ENCODE measurements around the gene EPHB2.

The EPHB2 gene

GRCh38 chr1:22879445-22879844, 168.8 kb downstream of the EPHB2 start:
- Histone ChIP-seq H4K20me1 (ENCODE audit: insufficient read depth, low read length, poor library complexity, severe bottlenecking) (no peaks in the 10 kb centered on the region), H3K36me3 (ENCODE audit: insufficient read depth, low read length) (no peaks in the 10 kb centered on the region), H3K27me3 (ENCODE audit: insufficient read depth, low read length, poor library complexity, severe bottlenecking) (no peaks in the 10 kb centered on the region), H3K4me1 (ENCODE audit: insufficient read depth, low read length, poor library complexity, severe bottlenecking) (no peaks in the 10 kb centered on the region), H3F3A (ENCODE audit: low read depth) (no peaks in the 10 kb centered on the region), H3K9me2 (replicated peaks; ENCODE audit: low read depth, low read length) (no peaks in the 10 kb centered on the region), H3K79me2 (ENCODE audit: insufficient read depth, low read length) (no peaks in the 10 kb centered on the region), H3K9ac (ENCODE audit: low read depth, low read length, poor library complexity, severe bottlenecking) (no peak overlapping the region), H2AFZ (ENCODE audit: low read length) (no peak overlapping the region), H3K9me3 (ENCODE audit: insufficient read depth, low read depth, low read length) (no peaks in the 10 kb centered on the region), H3K4me2 (ENCODE audit: low read depth, low read length, poor library complexity, severe bottlenecking) (no peak overlapping the region), H3K4me3 (ENCODE audit: low read length, poor library complexity, severe bottlenecking) (no peak overlapping the region)
- no peak for TF ChIP-seq CTCF (conservative IDR thresholded peaks at IDR 0.05; ENCODE audit: low read length)
- TF ChIP-seq EZH2phosphoT487 (IDR thresholded peaks at IDR 0.05; ENCODE audit: borderline replicate concordance) = no peak

- no peaks in the 10 kb centered on the region for H4K20me1 ChIP-seq (ENCODE audit: insufficient read depth, low read length, poor library complexity, severe bottlenecking)
- H3K4me1 ChIP-seq (ENCODE audit: insufficient read depth, low read length, poor library complexity, severe bottlenecking) = no peaks in the 10 kb centered on the region
- no peaks in the 10 kb centered on the region for H3K9me3 ChIP-seq (ENCODE audit: insufficient read depth, low read depth, low read length)
- no peak overlapping the region for H2AFZ ChIP-seq (ENCODE audit: low read length)
- no peak overlapping the region for H3K4me3 ChIP-seq (ENCODE audit: low read length, poor library complexity, severe bottlenecking)
- no peaks in the 10 kb centered on the region for H3F3A ChIP-seq (ENCODE audit: low read depth)
- H3K36me3 ChIP-seq (ENCODE audit: insufficient read depth, low read length) = no peaks in the 10 kb centered on the region
- H3K27me3 ChIP-seq (ENCODE audit: insufficient read depth, low read length, poor library complexity, severe bottlenecking) = no peaks in the 10 kb centered on the region
- H3K79me2 ChIP-seq (ENCODE audit: insufficient read depth, low read length) = no peaks in the 10 kb centered on the region
- H3K9me2 ChIP-seq (replicated peaks; ENCODE audit: low read depth, low read length) = no peaks in the 10 kb centered on the region
- no peak overlapping the region for H3K4me2 ChIP-seq (ENCODE audit: low read depth, low read length, poor library complexity, severe bottlenecking)
- TF ChIP-seq EZH2phosphoT487 (IDR thresholded peaks at IDR 0.05; ENCODE audit: borderline replicate concordance) (no peak), CTCF (conservative IDR thresholded peaks at IDR 0.05; ENCODE audit: low read length) (no peak)
- no peak overlapping the region for H3K9ac ChIP-seq (ENCODE audit: low read depth, low read length, poor library complexity, severe bottlenecking)
Observed at GRCh38 chr1:22880174-22880601, 169.5 kb downstream of the EPHB2 start.

GRCh38 chr1:22883406-22883805, 172.8 kb downstream of the EPHB2 start:
- Histone ChIP-seq H3K9me3 (ENCODE audit: insufficient read depth, low read depth, low read length) (no peaks in the 10 kb centered on the region), H3K79me2 (ENCODE audit: insufficient read depth, low read length) (no peaks in the 10 kb centered on the region), H3K9me2 (replicated peaks; ENCODE audit: low read depth, low read length) (no peaks in the 10 kb centered on the region), H3F3A (ENCODE audit: low read depth) (no peaks in the 10 kb centered on the region), H3K4me3 (ENCODE audit: low read length, poor library complexity, severe bottlenecking) (no peak overlapping the region), H3K27me3 (ENCODE audit: insufficient read depth, low read length, poor library complexity, severe bottlenecking) (no peaks in the 10 kb centered on the region), H3K4me2 (ENCODE audit: low read depth, low read length, poor library complexity, severe bottlenecking) (no peak overlapping the region), H2AFZ (ENCODE audit: low read length) (no peak overlapping the region), H3K36me3 (ENCODE audit: insufficient read depth, low read length) (no peaks in the 10 kb centered on the region), H3K9ac (ENCODE audit: low read depth, low read length, poor library complexity, severe bottlenecking) (no peak overlapping the region), H3K4me1 (ENCODE audit: insufficient read depth, low read length, poor library complexity, severe bottlenecking) (no peaks in the 10 kb centered on the region), H4K20me1 (ENCODE audit: insufficient read depth, low read length, poor library complexity, severe bottlenecking) (no peaks in the 10 kb centered on the region)
- TF ChIP-seq CTCF (conservative IDR thresholded peaks at IDR 0.05; ENCODE audit: low read length) (no peak), EZH2phosphoT487 (IDR thresholded peaks at IDR 0.05; ENCODE audit: borderline replicate concordance) (no peak)

All from Loucy (cell line).